ENCODE measurements around the gene PAPOLG. TPM values are rescaled to one million over a fixed set of nuclear protein-coding genes. Genes with fewer than 3 reads are reported as not detected.

Gene PAPOLG
- total and polyA plus RNA-seq, 2 of the 4 experiments (the other 2 are of a cell fraction) = 3.5 to 12.4 TPM

DNA sequence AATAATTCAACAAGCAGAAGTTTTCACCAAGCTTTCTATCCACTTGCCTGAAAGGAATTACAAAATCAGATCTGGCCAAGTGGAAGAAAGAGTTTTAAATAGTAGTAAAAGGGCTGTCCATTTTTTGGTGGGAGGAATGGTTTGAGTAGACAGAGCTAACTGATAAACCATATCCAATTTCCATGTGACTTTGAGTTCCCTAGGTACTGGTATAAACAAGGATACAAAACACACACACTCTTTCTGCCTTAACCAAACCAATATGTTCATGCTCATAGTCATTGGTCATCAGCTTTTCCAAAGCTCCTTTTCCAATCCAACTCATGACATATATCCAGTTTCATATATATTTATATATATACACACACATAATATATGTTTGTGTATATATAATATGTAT is 75.9 kb downstream of the PAPOLG start:
- Histone ChIP-seq H3K4me1 (ENCODE audit: control insufficient read depth, insufficient read depth, low read length) (no peaks in the 10 kb centered on the region), H3K4me2 (ENCODE audit: low read depth, low read length) (no peak overlapping the region), H4K5ac (ENCODE audit: low read depth, low read length) (no peak overlapping the region), H4K20me1 (ENCODE audit: insufficient read depth, low read length) (no peaks in the 10 kb centered on the region), H2AK9ac (replicated peaks; ENCODE audit: low read depth, low read length, poor library complexity) (no peak overlapping the region), H3K14ac (replicated peaks; ENCODE audit: low read depth, low read length) (no peak overlapping the region), H3K18ac (ENCODE audit: low read depth, low read length) (no peak overlapping the region), H3K9me3 (ENCODE audit: control insufficient read depth, insufficient read depth, low read length) (no peaks in the 10 kb centered on the region), H3K9ac (ENCODE audit: low read depth, low read length) (no peak overlapping the region), H2BK5ac (ENCODE audit: low read depth, low read length, poor library complexity, severe bottlenecking) (no peak overlapping the region), H3K23ac (ENCODE audit: low read depth, low read length) (no peak overlapping the region), H3K79me1 (ENCODE audit: low read depth in 1 of 2, low read length in 2 of 2) (no peaks in the 10 kb centered on the region), H3K56ac (ENCODE audit: extremely low read depth, insufficient read depth, low read length) (no peak overlapping the region), H3K4me3 (ENCODE audit: insufficient read depth, low read depth, low read length) (no peak overlapping the region), H2BK15ac (ENCODE audit: low read depth, low read length) (no peak overlapping the region), H4K8ac (ENCODE audit: low read depth in 2 of 2, low read length in 2 of 2) (no peak overlapping the region), H3K4ac (ENCODE audit: low read depth, low read length) (no peak overlapping the region), H3K36me3 (ENCODE audit: control insufficient read depth, insufficient read depth, low read length) (no peaks in the 10 kb centered on the region), H2AK5ac (ENCODE audit: low read depth, low read length) (no peak overlapping the region), H3K9me1 (ENCODE audit: insufficient read depth, low read length) (no peaks in the 10 kb centered on the region), H3K27ac (ENCODE audit: insufficient read depth, low read length) (no peak overlapping the region), H2BK120ac (ENCODE audit: low read depth, low read length) (no peak overlapping the region), H3K27me3 (ENCODE audit: control insufficient read depth, insufficient read depth, low read length) (peaks cover 28% of the 10 kb centered on the region), H2AFZ (replicated peaks; ENCODE audit: low read length, poor library complexity) (no peak overlapping the region), H2BK20ac (ENCODE audit: low read depth, low read length) (no peak overlapping the region), H4K91ac (ENCODE audit: insufficient read depth, low read depth, low read length) (no peak overlapping the region)
- POLR2A ChIA-PET (ENCODE audit: unreplicated experiment) = no interaction called here
- ATAC-seq (ENCODE audit: low read depth) (no peak), DNase-seq (no peak)
- TF ChIP-seq, protein P1, sequence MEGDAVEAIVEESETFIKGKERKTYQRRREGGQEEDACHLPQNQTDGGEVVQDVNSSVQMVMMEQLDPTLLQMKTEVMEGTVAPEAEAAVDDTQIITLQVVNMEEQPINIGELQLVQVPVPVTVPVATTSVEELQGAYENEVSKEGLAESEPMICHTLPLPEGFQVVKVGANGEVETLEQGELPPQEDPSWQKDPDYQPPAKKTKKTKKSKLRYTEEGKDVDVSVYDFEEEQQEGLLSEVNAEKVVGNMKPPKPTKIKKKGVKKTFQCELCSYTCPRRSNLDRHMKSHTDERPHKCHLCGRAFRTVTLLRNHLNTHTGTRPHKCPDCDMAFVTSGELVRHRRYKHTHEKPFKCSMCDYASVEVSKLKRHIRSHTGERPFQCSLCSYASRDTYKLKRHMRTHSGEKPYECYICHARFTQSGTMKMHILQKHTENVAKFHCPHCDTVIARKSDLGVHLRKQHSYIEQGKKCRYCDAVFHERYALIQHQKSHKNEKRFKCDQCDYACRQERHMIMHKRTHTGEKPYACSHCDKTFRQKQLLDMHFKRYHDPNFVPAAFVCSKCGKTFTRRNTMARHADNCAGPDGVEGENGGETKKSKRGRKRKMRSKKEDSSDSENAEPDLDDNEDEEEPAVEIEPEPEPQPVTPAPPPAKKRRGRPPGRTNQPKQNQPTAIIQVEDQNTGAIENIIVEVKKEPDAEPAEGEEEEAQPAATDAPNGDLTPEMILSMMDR (conservative IDR thresholded peaks at IDR 0.05; ENCODE audit: low read depth, low read length) = no peak
- TF ChIP-seq FOS (IDR thresholded peaks at IDR 0.05; ENCODE audit: low read depth, low read length) (no peak), SMC3 (IDR thresholded peaks at IDR 0.05; ENCODE audit: low read depth, low read length) (no peak), MAZ (IDR thresholded peaks at IDR 0.05; ENCODE audit: borderline replicate concordance, low read depth, low read length) (no peak), CHD1 (IDR thresholded peaks at IDR 0.05; ENCODE audit: low read depth, low read length) (no peak), POLR2A (IDR thresholded peaks at IDR 0.05; ENCODE audit: low read depth, low read length) (no peak), MAFK (IDR thresholded peaks at IDR 0.05; ENCODE audit: low read depth, low read length) (no peak), MXI1 (IDR thresholded peaks at IDR 0.05; ENCODE audit: borderline replicate concordance, low read depth, low read length) (no peak), RAD21 (IDR thresholded peaks at IDR 0.05; ENCODE audit: low read length) (no peak), NFE2L2 (IDR thresholded peaks at IDR 0.05; ENCODE audit: low read depth, low read length) (no peak), RFX5 (IDR thresholded peaks at IDR 0.05; ENCODE audit: low read depth, low read length) (no peak), CEBPB (IDR thresholded peaks at IDR 0.05; ENCODE audit: low read depth, low read length) (no peak), BHLHE40 (IDR thresholded peaks at IDR 0.05; ENCODE audit: low read depth, low read length) (no peak)
- TF ChIP-seq, protein P2, sequence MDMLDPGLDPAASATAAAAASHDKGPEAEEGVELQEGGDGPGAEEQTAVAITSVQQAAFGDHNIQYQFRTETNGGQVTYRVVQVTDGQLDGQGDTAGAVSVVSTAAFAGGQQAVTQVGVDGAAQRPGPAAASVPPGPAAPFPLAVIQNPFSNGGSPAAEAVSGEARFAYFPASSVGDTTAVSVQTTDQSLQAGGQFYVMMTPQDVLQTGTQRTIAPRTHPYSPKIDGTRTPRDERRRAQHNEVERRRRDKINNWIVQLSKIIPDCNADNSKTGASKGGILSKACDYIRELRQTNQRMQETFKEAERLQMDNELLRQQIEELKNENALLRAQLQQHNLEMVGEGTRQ (IDR thresholded peaks at IDR 0.05; ENCODE audit: low read depth, low read length) = no peak
- TF ChIP-seq, protein P3, sequence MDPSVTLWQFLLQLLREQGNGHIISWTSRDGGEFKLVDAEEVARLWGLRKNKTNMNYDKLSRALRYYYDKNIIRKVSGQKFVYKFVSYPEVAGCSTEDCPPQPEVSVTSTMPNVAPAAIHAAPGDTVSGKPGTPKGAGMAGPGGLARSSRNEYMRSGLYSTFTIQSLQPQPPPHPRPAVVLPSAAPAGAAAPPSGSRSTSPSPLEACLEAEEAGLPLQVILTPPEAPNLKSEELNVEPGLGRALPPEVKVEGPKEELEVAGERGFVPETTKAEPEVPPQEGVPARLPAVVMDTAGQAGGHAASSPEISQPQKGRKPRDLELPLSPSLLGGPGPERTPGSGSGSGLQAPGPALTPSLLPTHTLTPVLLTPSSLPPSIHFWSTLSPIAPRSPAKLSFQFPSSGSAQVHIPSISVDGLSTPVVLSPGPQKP (IDR thresholded peaks at IDR 0.05; ENCODE audit: borderline replicate concordance, low read depth, low read length) = no peak
- dilution Hi-C loops (cut with HindIII; ENCODE audit: low sequenced_read_pairs, unreplicated experiment) = no loop called here
- no TSS peak for BruUV-seq (replicated peaks)
- in situ Hi-C loops (cut with MboI; ENCODE audit: low sequenced_read_pairs) = no loop called here
- CTCF ChIA-PET = no interaction called here
- intact Hi-C loops (cut with micrococcal nuclease) = no loop called here
